Endometrium (tissue), 2 donors: Measurements from ENCODE around the gene BCAS4.
"Not testable (repeated sequence)": the region's sequence is repeated elsewhere in the genome, so short reads cannot be mapped to it uniquely, and the experiment has no call there.

Experiments used
- FAIRE-seq: peaks from 2 replicates; lab custom pipeline; 2012; peaks lifted over from hg19 to GRCh38; lab: Jason Lieb, UNC
- donor health status: control.
- donor health status: control.

The BCAS4 gene

GRCh38 chr20:50876816-50877215 lies 82.0 kb downstream of the BCAS4 start:
- FAIRE-seq, result no peak

- FAIRE-seq, result no peak
Observed at GRCh38 chr20:50877232-50877743, 82.4 kb downstream of the BCAS4 start.

- no peak for FAIRE-seq
Observed at GRCh38 chr20:50879649-50880550, 85.0 kb downstream of the BCAS4 start.

- FAIRE-seq, result not testable (repeated sequence)
Observed at GRCh38 chr20:50881759-50882424, 87.0 kb downstream of the BCAS4 start.

- no peak for FAIRE-seq
Observed at GRCh38 chr20:50883856-50884255, 89.0 kb downstream of the BCAS4 start.

- no peak for FAIRE-seq
Observed at GRCh38 chr20:50885068-50885467, 90.2 kb downstream of the BCAS4 start.

GRCh38 chr20:50885781-50886180 lies 90.9 kb downstream of the BCAS4 start:
- FAIRE-seq, result no peak

GRCh38 chr20:50886184-50886790 lies 91.4 kb downstream of the BCAS4 start:
- no peak for FAIRE-seq

- no peak for FAIRE-seq
Observed at GRCh38 chr20:50887576-50887975, 92.7 kb downstream of the BCAS4 start.

GRCh38 chr20:50891138-50891537 lies 96.3 kb downstream of the BCAS4 start:
- no peak for FAIRE-seq

GRCh38 chr20:50892394-50892793 lies 97.5 kb downstream of the BCAS4 start:
- FAIRE-seq, result no peak

GRCh38 chr20:50893620-50894019 lies 98.8 kb downstream of the BCAS4 start:
- FAIRE-seq, result no peak

GRCh38 chr20:50895111-50895830 lies 100.4 kb downstream of the BCAS4 start:
- FAIRE-seq, result no peak

- no peak for FAIRE-seq
Observed at GRCh38 chr20:50898475-50898874, 103.6 kb downstream of the BCAS4 start.

- FAIRE-seq, result no peak
Observed at GRCh38 chr20:50900261-50900660, 105.4 kb downstream of the BCAS4 start.

GRCh38 chr20:50901301-50901700 lies 106.4 kb downstream of the BCAS4 start:
- no peak for FAIRE-seq

- FAIRE-seq, result no peak
Observed at GRCh38 chr20:50903353-50904051, 108.6 kb downstream of the BCAS4 start.

GRCh38 chr20:50904067-50904570 lies 109.3 kb downstream of the BCAS4 start:
- no peak for FAIRE-seq

- FAIRE-seq, result no peak
Observed at GRCh38 chr20:50909413-50909812, 114.6 kb downstream of the BCAS4 start.

- no peak for FAIRE-seq
Observed at GRCh38 chr20:50911030-50911429, 116.2 kb downstream of the BCAS4 start.

GRCh38 chr20:50911716-50912115 lies 116.9 kb downstream of the BCAS4 start:
- no peak for FAIRE-seq
